Hindlimb muscle (tissue), 1 donor: ENCODE data around the gene GNB1L. TPM values are rescaled to one million over a fixed set of nuclear protein-coding genes. Genes with fewer than 3 reads are reported as not detected.

Experiments used
- DNase-seq: peaks from one replicate; pipeline ENCODE4 v3.0.0-alpha.2; 2013
- polyA plus RNA-seq: library from polyadenylated mRNA; unstranded; fragments of 120-200 nt; gene quantifications from one replicate; pipeline ENCODE4 v1.2.1, GENCODE V29; 2013; ENCODE audit not compliant: insufficient read length

The GNB1L gene
- polyA plus RNA-seq, 1 donor = 4.3 TPM

GRCh38 chr22:19859861-19860510 is 5.3 kb upstream of the GNB1L start:
- no peak for DNase-seq

GRCh38 chr22:19857382-19857781 is 2.7 kb upstream of the GNB1L start:
- no peak for DNase-seq

- DNase-seq = peak; percentile 42
Measured at GRCh38 chr22:19855504-19856409, 1.1 kb upstream of the GNB1L start.

- no peak for DNase-seq
Measured at GRCh38 chr22:19853879-19854777, 546 bp downstream of the GNB1L start.

- DNase-seq = no peak
Measured at GRCh38 chr22:19853058-19853878, 1.4 kb downstream of the GNB1L start.

GRCh38 chr22:19852177-19852781 is 2.4 kb downstream of the GNB1L start:
- DNase-seq = no peak

- no peak for DNase-seq
Measured at GRCh38 chr22:19851291-19852176, 3.1 kb downstream of the GNB1L start.

GRCh38 chr22:19850763-19851109 is 3.9 kb downstream of the GNB1L start:
- DNase-seq = no peak

- DNase-seq = no peak
Measured at GRCh38 chr22:19849835-19850762, 4.6 kb downstream of the GNB1L start.

- DNase-seq = no peak
Measured at GRCh38 chr22:19848298-19849224, 6.1 kb downstream of the GNB1L start.

GRCh38 chr22:19847345-19847632 is 7.4 kb downstream of the GNB1L start:
- DNase-seq = no peak

- no peak for DNase-seq
Measured at GRCh38 chr22:19846620-19847344, 7.9 kb downstream of the GNB1L start.

- no peak for DNase-seq
Measured at GRCh38 chr22:19845054-19845722, 9.5 kb downstream of the GNB1L start.

- DNase-seq = no peak
Measured at GRCh38 chr22:19844377-19845053, 10.2 kb downstream of the GNB1L start.

GRCh38 chr22:19843857-19844376 is 10.8 kb downstream of the GNB1L start:
- DNase-seq = no peak
